ENCODE data around the gene TNC.

TNC gene

GRCh38 chr9:115117999-115118878 lies at the start of gene TNC:
TNC (minus strand) TSS chr9:115118157; CDS start chr9:115091018, 27,139 bp downstream.
- no peaks in the 10 kb centered on the region for H3F3A ChIP-seq (ENCODE audit: control insufficient read depth, insufficient read depth)
- H3K36me3 ChIP-seq (ENCODE audit: control insufficient read depth, low read length): no peaks in the 10 kb centered on the region
- TF ChIP-seq EZH2phosphoT487 (IDR thresholded peaks at IDR 0.05; ENCODE audit: borderline replicate concordance, low read length): no peak
- no peaks in the 10 kb centered on the region for H3K9me2 ChIP-seq (replicated peaks; ENCODE audit: control insufficient read depth, low read length)
- no peaks in the 10 kb centered on the region for H4K20me1 ChIP-seq (ENCODE audit: control insufficient read depth, insufficient read depth, low read depth, low read length)
- peaks cover 28% of the 10 kb centered on the region for H3K27me3 ChIP-seq (ENCODE audit: control insufficient read depth, low read length)
- H3K79me2 ChIP-seq (ENCODE audit: control insufficient read depth, low read length): no peaks in the 10 kb centered on the region
- no peak within 1 kb of the TSS for H3K4me2 ChIP-seq (ENCODE audit: low read length)
- no peaks in the 10 kb centered on the region for H3K4me1 ChIP-seq (ENCODE audit: control insufficient read depth, low read length)
- H3K27ac ChIP-seq (ENCODE audit: low read depth, low read length): no peak within 1 kb of the TSS
- H3K9me3 ChIP-seq (ENCODE audit: control insufficient read depth, insufficient read depth, low read length): no peaks in the 10 kb centered on the region
- H3K4me3 ChIP-seq (ENCODE audit: low read length): no peak within 1 kb of the TSS

GRCh38 chr9:115167175-115167574 lies 49.2 kb upstream of the TNC start:
- no peaks in the 10 kb centered on the region for H4K20me1 ChIP-seq (ENCODE audit: control insufficient read depth, insufficient read depth, low read depth, low read length)
- no peaks in the 10 kb centered on the region; the same call in 1 of the 2 replicates for H3K27me3 ChIP-seq (ENCODE audit: control insufficient read depth, low read length)
- H3K9me3 ChIP-seq (ENCODE audit: control insufficient read depth, insufficient read depth, low read length): no peaks in the 10 kb centered on the region
- TF ChIP-seq EZH2phosphoT487 (IDR thresholded peaks at IDR 0.05; ENCODE audit: borderline replicate concordance, low read length) (no peak), CTCF (IDR thresholded peaks at IDR 0.05; ENCODE audit: low read depth, low read length, poor library complexity, severe bottlenecking) (no peak)
- H3K4me1 ChIP-seq (ENCODE audit: control insufficient read depth, low read length): no peaks in the 10 kb centered on the region
- H3K27ac ChIP-seq (ENCODE audit: low read depth, low read length): no peak overlapping the region
- H3K4me2 ChIP-seq (ENCODE audit: low read length): no peak overlapping the region
- H3K79me2 ChIP-seq (ENCODE audit: control insufficient read depth, low read length): no peaks in the 10 kb centered on the region
- no peaks in the 10 kb centered on the region for H3K36me3 ChIP-seq (ENCODE audit: control insufficient read depth, low read length)
- no peak overlapping the region for H3K4me3 ChIP-seq (ENCODE audit: low read length)
- H3K9me2 ChIP-seq (replicated peaks; ENCODE audit: control insufficient read depth, low read length): no peaks in the 10 kb centered on the region
- no peaks in the 10 kb centered on the region for H3F3A ChIP-seq (ENCODE audit: control insufficient read depth, insufficient read depth)

- Histone ChIP-seq H3K79me2 (ENCODE audit: control insufficient read depth, low read length) (no peaks in the 10 kb centered on the region), H3K4me2 (ENCODE audit: low read length) (no peak overlapping the region), H3K9me3 (ENCODE audit: control insufficient read depth, insufficient read depth, low read length) (no peaks in the 10 kb centered on the region), H3K27ac (ENCODE audit: low read depth, low read length) (no peak overlapping the region), H3F3A (ENCODE audit: control insufficient read depth, insufficient read depth) (no peaks in the 10 kb centered on the region), H4K20me1 (ENCODE audit: control insufficient read depth, insufficient read depth, low read depth, low read length) (no peaks in the 10 kb centered on the region), H3K4me3 (ENCODE audit: low read length) (no peak overlapping the region), H3K4me1 (ENCODE audit: control insufficient read depth, low read length) (no peaks in the 10 kb centered on the region), H3K9me2 (replicated peaks; ENCODE audit: control insufficient read depth, low read length) (no peaks in the 10 kb centered on the region), H3K27me3 (ENCODE audit: control insufficient read depth, low read length) (no peaks in the 10 kb centered on the region), H3K36me3 (ENCODE audit: control insufficient read depth, low read length) (no peaks in the 10 kb centered on the region)
- TF ChIP-seq EZH2phosphoT487 (IDR thresholded peaks at IDR 0.05; ENCODE audit: borderline replicate concordance, low read length) (no peak), CTCF (IDR thresholded peaks at IDR 0.05; ENCODE audit: low read depth, low read length, poor library complexity, severe bottlenecking) (no peak)
These were observed 47.3 kb upstream of the TNC start for GRCh38 chr9:115165233-115165632.

GRCh38 chr9:115164511-115164974 lies 46.6 kb upstream of the TNC start:
- Histone ChIP-seq H3K79me2 (ENCODE audit: control insufficient read depth, low read length) (no peaks in the 10 kb centered on the region), H3K9me3 (ENCODE audit: control insufficient read depth, insufficient read depth, low read length) (no peaks in the 10 kb centered on the region), H3K4me1 (ENCODE audit: control insufficient read depth, low read length) (no peaks in the 10 kb centered on the region), H3K4me3 (ENCODE audit: low read length) (no peak overlapping the region), H3K36me3 (ENCODE audit: control insufficient read depth, low read length) (no peaks in the 10 kb centered on the region), H3K9me2 (replicated peaks; ENCODE audit: control insufficient read depth, low read length) (no peaks in the 10 kb centered on the region), H3K27ac (ENCODE audit: low read depth, low read length) (no peak overlapping the region), H3K4me2 (ENCODE audit: low read length) (no peak overlapping the region), H3F3A (ENCODE audit: control insufficient read depth, insufficient read depth) (no peaks in the 10 kb centered on the region), H3K27me3 (ENCODE audit: control insufficient read depth, low read length) (no peaks in the 10 kb centered on the region), H4K20me1 (ENCODE audit: control insufficient read depth, insufficient read depth, low read depth, low read length) (no peaks in the 10 kb centered on the region)
- TF ChIP-seq EZH2phosphoT487 (IDR thresholded peaks at IDR 0.05; ENCODE audit: borderline replicate concordance, low read length) (no peak), CTCF (IDR thresholded peaks at IDR 0.05; ENCODE audit: low read depth, low read length, poor library complexity, severe bottlenecking) (no peak)
